ENCODE data around the gene PKD1L1.

The PKD1L1 gene

DNA sequence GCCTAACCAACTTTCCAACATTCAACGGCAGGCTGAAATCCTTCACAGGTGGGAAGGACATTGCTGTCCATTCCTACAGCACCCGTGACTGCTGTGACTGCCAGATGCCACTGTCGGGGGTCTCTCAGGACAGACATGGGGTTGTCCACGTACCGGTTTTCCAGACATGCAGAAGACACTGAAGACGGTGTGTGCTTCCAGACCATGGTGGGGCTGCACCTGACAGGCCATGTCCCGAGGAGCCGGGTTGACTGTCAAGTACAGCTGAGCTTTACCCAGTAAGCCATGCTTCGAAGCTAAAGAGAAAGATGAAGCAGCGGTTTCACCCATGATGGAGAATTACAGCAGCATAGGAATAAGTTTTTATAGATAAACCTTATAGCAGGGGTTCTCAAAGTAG, 70.9 kb downstream of the PKD1L1 start:
- Histone ChIP-seq H3K36me3 (replicated peaks) (no peaks in the 10 kb centered on the region), H3K27me3 (ENCODE audit: low read depth) (peaks cover 4% of the 10 kb centered on the region; the same call in 1 of the 2 replicates), H3K9me3 (no peaks in the 10 kb centered on the region), H3K4me1 (no peaks in the 10 kb centered on the region), H3K4me3 (no peak overlapping the region)
- in situ Hi-C loops (cut with MboI; ENCODE audit: low sequenced_read_pairs): no loop called here
- DNase-seq (ENCODE audit: low spot score in 2 of 2): no peak

DNA sequence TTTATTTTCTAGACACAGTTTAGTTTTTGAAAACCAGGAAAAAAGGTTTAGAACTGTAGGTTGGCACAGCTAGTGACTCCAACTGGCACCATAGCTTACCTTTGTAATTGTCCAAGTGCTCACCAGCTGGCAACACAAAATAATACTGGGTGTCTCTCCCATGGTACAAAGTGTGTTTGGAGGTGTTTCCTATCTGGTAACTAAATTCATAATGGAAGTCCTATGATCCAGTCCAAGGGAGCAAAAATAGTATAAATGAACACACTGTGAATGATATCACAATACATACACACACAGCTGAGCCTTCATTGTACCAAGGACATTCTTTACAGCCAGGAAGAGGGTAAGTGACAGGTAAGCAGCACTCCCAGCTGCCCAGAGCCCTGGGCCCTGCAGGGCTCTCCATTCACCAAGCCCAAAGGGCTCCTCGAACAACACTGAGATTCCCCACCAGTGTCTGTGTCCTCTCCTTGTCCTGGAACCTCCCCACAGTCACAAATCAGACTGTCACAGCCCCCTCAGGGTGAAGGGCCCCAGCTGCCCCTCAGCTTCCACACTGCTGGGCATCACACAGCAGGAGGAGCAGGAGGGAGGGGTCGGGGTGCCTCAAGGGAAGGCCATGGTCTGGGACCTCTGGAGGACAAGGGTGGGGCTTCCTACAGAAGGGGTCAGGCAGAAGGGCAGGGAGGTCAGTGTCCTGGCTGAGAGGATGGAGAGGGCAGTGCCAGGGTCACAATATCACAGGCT, 72.1 kb downstream of the PKD1L1 start:
- no peak overlapping the region for H3K4me3 ChIP-seq
- H3K9me3 ChIP-seq: no peaks in the 10 kb centered on the region
- H3K27me3 ChIP-seq (ENCODE audit: low read depth): no peaks in the 10 kb centered on the region
- DNase-seq (ENCODE audit: low spot score in 2 of 2): no peak
- H3K36me3 ChIP-seq (replicated peaks): no peaks in the 10 kb centered on the region
- no peaks in the 10 kb centered on the region for H3K4me1 ChIP-seq
- in situ Hi-C loops (cut with MboI; ENCODE audit: low sequenced_read_pairs): no loop called here

DNA sequence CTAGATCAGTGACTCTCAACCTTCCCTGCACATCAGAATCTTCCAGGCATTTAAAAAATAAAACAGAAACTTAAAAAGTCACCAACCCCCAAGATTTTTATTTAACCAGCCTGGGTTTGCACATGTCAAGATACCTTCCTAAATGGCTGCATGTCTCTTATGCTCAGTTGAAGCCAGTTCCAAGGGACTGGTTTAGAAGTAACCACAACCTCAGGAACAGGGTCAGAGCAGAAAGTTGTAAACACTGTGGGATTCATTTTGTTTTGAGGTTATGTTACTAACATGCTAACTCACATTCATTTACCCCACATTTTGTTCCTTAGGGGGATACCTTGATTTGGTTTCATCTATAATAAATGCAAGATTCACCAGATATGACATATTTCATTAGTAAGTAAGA, 72.9 kb downstream of the PKD1L1 start:
- Histone ChIP-seq H3K36me3 (replicated peaks) (no peaks in the 10 kb centered on the region), H3K9me3 (no peaks in the 10 kb centered on the region), H3K4me3 (no peak overlapping the region), H3K4me1 (no peaks in the 10 kb centered on the region), H3K27me3 (ENCODE audit: low read depth) (no peaks in the 10 kb centered on the region)
- DNase-seq (ENCODE audit: low spot score in 2 of 2): no peak
- in situ Hi-C loops (cut with MboI; ENCODE audit: low sequenced_read_pairs): no loop called here

DNA sequence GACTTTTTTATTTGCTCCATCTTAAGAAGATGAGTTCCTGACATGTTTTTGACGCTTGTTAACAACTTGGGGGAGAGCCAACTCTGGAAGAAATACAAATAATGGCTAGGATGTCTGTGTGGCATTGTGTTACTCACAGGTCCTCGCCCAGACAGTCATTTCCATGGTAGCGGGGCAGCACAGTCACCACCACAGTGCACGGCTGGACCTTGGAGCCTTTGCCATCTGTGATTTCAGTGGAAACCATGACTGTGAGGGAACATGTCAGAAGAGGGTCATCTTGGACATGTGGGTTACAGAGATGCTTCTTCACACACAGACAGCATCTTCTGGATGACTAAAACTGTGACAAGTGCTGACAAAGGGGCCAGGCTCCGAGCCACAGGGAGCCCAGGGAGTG, 74.5 kb downstream of the PKD1L1 start:
- no peaks in the 10 kb centered on the region for H3K9me3 ChIP-seq
- no peak for DNase-seq (ENCODE audit: low spot score in 2 of 2)
- H3K27me3 ChIP-seq (ENCODE audit: low read depth): no peaks in the 10 kb centered on the region
- no peaks in the 10 kb centered on the region for H3K36me3 ChIP-seq (replicated peaks)
- in situ Hi-C loops (cut with MboI; ENCODE audit: low sequenced_read_pairs): no loop called here
- H3K4me3 ChIP-seq: no peak overlapping the region
- H3K4me1 ChIP-seq: no peaks in the 10 kb centered on the region

DNA sequence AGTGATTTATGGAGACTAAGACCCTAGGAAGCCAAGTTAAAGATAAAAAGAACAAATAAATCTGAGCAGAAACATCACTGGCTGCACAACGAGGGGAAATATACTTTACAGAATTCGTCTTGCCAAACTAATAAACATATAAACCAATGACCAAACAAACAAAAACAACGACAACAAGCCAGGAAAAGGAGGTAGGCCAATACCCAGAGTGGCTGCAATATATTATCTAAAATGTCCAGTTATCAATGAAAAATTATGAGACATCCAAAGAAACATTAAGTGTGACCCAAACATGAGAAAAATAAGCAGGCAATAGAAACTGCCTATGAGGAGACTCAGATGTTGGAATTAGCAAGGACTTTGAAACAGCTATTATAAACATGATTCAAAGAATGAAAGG, 81.0 kb downstream of the PKD1L1 start:
- Histone ChIP-seq H3K4me1 (no peaks in the 10 kb centered on the region), H3K36me3 (replicated peaks) (no peaks in the 10 kb centered on the region), H3K27me3 (ENCODE audit: low read depth) (no peaks in the 10 kb centered on the region), H3K4me3 (no peak overlapping the region), H3K9me3 (no peaks in the 10 kb centered on the region)
- in situ Hi-C loops (cut with MboI; ENCODE audit: low sequenced_read_pairs): no loop called here
- no peak for DNase-seq (ENCODE audit: low spot score in 2 of 2)

DNA sequence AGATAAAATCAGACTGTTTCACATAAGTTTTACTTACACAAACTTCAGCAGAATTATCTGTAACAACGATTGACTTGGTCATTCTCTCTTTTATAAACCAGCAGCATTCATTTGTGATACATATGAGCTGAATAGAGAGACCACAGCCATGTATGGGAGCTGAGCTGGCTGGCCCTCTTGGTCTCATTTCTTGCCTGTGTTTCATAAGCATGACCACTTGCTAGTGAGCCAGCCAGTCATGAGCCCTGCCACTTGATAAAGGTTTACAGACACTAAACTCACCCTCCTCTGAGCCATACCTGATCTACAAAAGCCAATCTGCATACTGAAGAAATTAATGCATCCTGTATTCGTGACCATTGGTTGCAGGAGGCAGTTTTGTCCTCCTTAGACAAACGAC, 82.1 kb downstream of the PKD1L1 start:
- Histone ChIP-seq H3K4me3 (no peak overlapping the region), H3K9me3 (no peaks in the 10 kb centered on the region), H3K27me3 (ENCODE audit: low read depth) (no peaks in the 10 kb centered on the region), H3K36me3 (replicated peaks) (no peaks in the 10 kb centered on the region), H3K4me1 (no peaks in the 10 kb centered on the region)
- DNase-seq (ENCODE audit: low spot score in 2 of 2): no peak
- in situ Hi-C loops (cut with MboI; ENCODE audit: low sequenced_read_pairs): no loop called here

DNA sequence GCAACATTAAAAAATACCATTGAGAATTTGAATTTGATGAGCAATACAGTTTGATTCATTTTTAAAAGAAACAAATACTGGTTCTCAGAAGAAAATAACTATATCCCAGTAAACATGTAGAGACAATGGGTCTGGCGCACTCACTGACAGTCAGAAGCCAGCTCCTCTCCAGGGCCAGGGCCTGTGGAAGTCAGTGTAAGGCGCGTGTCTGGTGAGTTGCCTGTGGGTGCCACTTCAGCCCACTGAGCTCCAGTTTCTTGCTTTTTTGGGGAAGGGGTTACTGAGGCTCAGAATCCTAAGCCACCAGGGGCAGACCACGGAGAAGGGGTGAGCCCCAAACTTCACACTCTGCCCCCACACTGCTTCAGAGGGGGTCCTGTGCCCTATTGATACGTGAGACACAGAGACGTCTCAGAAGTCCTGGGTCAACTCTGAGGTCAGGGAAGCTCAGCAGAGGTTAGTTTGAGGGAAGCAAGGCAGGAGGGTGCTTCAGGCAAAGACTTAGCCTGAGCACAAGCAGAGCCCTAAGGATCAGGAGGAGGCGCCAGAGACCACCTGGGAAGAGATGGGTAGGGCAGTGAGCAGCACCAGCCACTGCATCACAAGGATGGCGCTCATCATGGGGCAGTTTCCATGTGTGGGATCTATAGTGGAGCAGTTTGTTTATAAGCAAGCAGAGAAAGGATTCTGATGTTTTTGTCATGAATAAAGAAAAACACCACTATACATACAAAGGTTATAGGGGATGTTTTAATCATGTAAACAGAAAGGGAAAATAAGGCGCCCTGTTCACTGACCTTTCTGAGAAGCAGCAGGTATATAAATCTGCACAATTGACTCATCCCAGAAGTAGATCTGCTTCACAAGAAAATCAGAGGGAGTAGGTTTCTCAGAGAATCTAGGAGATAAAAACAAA, 95.7 kb downstream of the PKD1L1 start:
- in situ Hi-C loops (cut with MboI; ENCODE audit: low sequenced_read_pairs): no loop called here
- Histone ChIP-seq H3K9me3 (no peaks in the 10 kb centered on the region), H3K27me3 (ENCODE audit: low read depth) (no peaks in the 10 kb centered on the region), H3K4me1 (no peaks in the 10 kb centered on the region), H3K4me3 (no peak overlapping the region), H3K36me3 (replicated peaks) (no peaks in the 10 kb centered on the region)
- DNase-seq (ENCODE audit: low spot score in 2 of 2): peak in 1 of 2 experiments; percentile 39

DNA sequence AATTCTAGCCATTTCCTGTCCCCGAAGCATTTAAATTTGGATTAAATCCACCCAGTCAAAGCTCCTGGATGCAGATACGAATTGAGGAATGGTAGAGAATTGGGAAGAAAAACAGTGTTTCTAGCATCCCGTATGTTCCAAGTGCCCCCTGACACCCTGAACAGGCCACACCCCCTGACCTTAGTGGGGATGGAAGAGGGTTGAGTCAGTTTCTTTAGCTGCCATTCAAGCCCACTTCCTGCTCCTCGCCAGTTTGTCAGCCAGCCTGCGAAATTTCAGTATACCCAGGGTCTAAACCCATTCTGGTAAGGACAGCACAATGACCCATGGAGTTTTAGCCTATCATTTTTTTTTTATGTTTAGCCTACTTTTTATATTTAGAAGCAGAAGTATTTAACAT, 101.1 kb downstream of the PKD1L1 start:
- no peak for DNase-seq (ENCODE audit: low spot score in 2 of 2)
- Histone ChIP-seq H3K9me3 (no peaks in the 10 kb centered on the region), H3K36me3 (replicated peaks) (no peaks in the 10 kb centered on the region), H3K4me3 (no peak overlapping the region), H3K27me3 (ENCODE audit: low read depth) (no peaks in the 10 kb centered on the region; the same call in 1 of the 2 replicates), H3K4me1 (no peaks in the 10 kb centered on the region)
- in situ Hi-C loops (cut with MboI; ENCODE audit: low sequenced_read_pairs): no loop called here

DNA sequence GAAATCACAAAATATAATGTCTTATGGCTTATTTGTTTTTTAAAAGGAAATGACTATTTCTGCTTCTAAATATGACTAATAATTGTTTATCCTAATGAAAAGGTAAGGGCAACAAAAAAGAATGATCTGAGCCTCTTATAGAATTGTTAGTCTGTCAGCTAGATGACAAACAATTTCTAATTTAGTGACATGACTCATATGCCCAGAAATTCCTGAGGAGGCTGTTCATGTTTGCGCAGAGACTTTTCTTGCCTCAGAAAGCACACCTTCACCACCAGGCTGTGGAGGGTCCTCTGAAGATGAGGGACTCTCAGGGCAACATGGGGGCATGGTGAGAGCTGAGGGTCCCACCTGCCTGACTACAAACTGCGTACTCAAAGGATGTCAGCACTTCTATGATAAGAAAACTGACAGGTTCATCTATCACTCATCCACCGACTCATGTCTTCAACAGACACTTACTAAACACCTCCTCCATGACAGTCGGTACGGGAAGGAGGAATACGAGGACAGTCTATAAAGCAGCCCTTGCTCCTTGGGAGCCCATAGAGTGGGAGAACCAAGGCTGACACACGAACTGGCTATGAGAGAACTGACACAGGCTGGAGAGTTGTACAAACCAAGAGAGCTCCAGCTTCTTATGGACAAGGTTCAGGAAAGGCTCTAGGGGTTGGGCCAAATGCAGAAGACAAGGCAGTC, 102.0 kb downstream of the PKD1L1 start:
- Histone ChIP-seq H3K4me1 (no peaks in the 10 kb centered on the region), H3K27me3 (ENCODE audit: low read depth) (no peaks in the 10 kb centered on the region; the same call in 1 of the 2 replicates), H3K4me3 (no peak overlapping the region), H3K36me3 (replicated peaks) (no peaks in the 10 kb centered on the region), H3K9me3 (no peaks in the 10 kb centered on the region)
- in situ Hi-C loops (cut with MboI; ENCODE audit: low sequenced_read_pairs): no loop called here
- no peak for DNase-seq (ENCODE audit: low spot score in 2 of 2)

DNA sequence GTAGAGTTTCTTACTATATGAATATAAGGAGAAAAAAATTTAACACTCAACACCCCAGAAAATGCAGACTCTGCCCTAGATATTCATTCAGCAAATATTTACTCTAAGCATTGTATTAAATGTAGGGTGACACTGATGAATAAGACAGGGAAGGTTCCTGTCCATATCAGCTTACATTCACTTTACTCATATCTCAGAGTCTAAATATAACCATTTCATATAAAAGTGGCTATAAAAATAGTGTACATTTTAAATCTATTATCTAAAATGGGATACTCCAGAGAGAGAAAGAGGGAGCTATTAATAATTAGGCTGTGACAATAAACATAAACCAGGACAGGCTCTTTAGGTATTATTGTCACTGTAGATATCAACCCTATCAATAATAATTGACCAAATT, 104.0 kb downstream of the PKD1L1 start:
- in situ Hi-C loops (cut with MboI; ENCODE audit: low sequenced_read_pairs): no loop called here
- Histone ChIP-seq H3K9me3 (no peaks in the 10 kb centered on the region), H3K4me1 (no peaks in the 10 kb centered on the region), H3K4me3 (no peak overlapping the region), H3K27me3 (ENCODE audit: low read depth) (no peaks in the 10 kb centered on the region; the same call in 1 of the 2 replicates), H3K36me3 (replicated peaks) (no peaks in the 10 kb centered on the region)
- no peak for DNase-seq (ENCODE audit: low spot score in 2 of 2)

DNA sequence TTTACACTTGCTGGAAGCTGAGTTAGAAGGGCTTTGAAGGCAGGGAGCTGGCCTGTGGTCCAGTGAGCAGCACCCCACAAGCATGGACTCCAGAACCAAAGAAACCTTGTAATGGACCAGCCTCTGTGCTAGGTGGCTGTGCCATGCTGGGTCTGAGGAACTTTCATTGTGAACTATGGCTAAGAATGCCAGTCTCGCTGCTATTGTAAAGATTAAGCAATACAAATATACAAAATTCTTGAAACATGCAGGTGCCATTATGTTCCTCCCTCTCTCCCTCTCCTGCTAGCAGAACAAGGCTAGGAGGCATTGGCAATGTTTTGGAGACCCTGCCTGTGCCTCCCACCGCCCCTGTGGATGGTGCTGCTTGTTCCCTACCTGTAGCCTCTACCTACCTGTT, 105.0 kb downstream of the PKD1L1 start:
- no peaks in the 10 kb centered on the region; the same call in 1 of the 2 replicates for H3K27me3 ChIP-seq (ENCODE audit: low read depth)
- DNase-seq (ENCODE audit: low spot score in 2 of 2): no peak

DNA sequence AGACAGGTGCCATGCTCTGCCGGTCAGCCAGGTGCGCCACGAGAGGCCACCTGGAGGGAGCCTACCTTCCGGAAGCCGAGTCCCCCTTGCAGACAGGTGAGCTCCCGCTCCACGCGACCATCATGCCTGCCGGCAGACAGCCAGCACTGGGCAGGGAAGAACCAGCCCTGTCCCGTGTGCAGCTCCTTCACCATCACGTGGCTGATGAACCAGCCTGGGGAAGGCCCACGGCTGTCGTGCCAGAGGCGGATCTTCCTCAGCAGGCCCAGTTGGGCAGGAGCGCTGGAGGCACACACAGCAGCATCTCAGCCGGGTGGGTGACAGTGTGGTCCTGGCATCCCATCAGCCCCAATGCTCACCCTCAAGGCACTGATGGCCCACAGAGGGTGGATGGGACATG, 108.9 kb downstream of the PKD1L1 start:
- Histone ChIP-seq H3K27me3 (ENCODE audit: low read depth) (no peaks in the 10 kb centered on the region; the same call in 1 of the 2 replicates), H3K4me1 (no peaks in the 10 kb centered on the region), H3K4me3 (no peak overlapping the region), H3K36me3 (replicated peaks) (no peaks in the 10 kb centered on the region), H3K9me3 (no peaks in the 10 kb centered on the region)
- in situ Hi-C loops (cut with MboI; ENCODE audit: low sequenced_read_pairs): no loop called here
- no peak for DNase-seq (ENCODE audit: low spot score in 2 of 2)

More for the DNA sequence above, 105.0 kb downstream of the PKD1L1 start:
- Histone ChIP-seq H3K4me3 (no peak overlapping the region), H3K36me3 (replicated peaks) (no peaks in the 10 kb centered on the region), H3K9me3 (no peaks in the 10 kb centered on the region), H3K4me1 (no peaks in the 10 kb centered on the region)
- in situ Hi-C loops (cut with MboI; ENCODE audit: low sequenced_read_pairs): no loop called here

DNA sequence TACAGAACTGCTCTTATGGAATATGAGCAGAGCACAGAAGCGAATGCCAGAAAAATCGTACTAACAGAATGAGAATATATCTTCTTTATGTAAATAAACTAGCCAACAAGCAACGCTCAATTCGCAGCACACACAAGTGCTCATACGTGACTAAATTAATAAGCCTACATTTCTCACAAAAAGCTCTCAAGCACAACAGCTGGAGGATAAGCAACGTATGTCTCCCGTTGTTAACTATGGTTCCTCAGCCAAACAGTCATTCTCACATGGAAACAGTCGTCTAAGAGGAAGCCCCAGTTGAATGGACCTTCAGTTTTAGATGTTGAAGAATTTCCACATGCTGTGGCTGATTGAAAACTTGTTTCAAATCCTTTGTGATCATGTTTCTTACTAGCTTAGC, 110.4 kb downstream of the PKD1L1 start:
- no peak for DNase-seq (ENCODE audit: low spot score in 2 of 2)

More for the DNA sequence above, 110.4 kb downstream of the PKD1L1 start:
- in situ Hi-C loops (cut with MboI; ENCODE audit: low sequenced_read_pairs): no loop called here
- Histone ChIP-seq H3K36me3 (replicated peaks) (no peaks in the 10 kb centered on the region), H3K9me3 (no peaks in the 10 kb centered on the region), H3K27me3 (ENCODE audit: low read depth) (no peaks in the 10 kb centered on the region), H3K4me1 (no peaks in the 10 kb centered on the region), H3K4me3 (no peak overlapping the region)
